GM23248 (cell line): Measurements from ENCODE around the gene RAPGEF4.

Source experiments
- EZH2 ChIP-seq: fragments of 200-600 bp; sonication (generic); IDR thresholded peaks from 2 replicates; pipeline ENCODE4 v1.6.1; 2018; ENCODE audit warnings: antibody characterized with exemption, mild to moderate bottlenecking; ENCODE audit not compliant: insufficient read depth, poor library complexity, severe bottlenecking
- EZH2phosphoT487 ChIP-seq: fragments of 200-600 bp; sonication (generic); IDR thresholded peaks from 2 replicates; pipeline ENCODE4 v1.6.1; 2018; ENCODE audit warnings: antibody characterized with exemption, moderate library complexity, mild to moderate bottlenecking, low read depth; ENCODE audit not compliant: insufficient read depth

GRCh38 chr2:173059292-173059691, 323.6 kb downstream of the RAPGEF4 start:
- TF ChIP-seq EZH2 = no peak
- no peak for TF ChIP-seq EZH2phosphoT487
